SK-N-SH treated with all-trans-retinoic acid at 6 μM for 48 hours (cell line): ENCODE measurements around the gene ACLY.
"Not testable (repeated sequence)": the region's sequence is repeated elsewhere in the genome, so short reads cannot be mapped to it uniquely, and the experiment has no call there.

Source experiments
- ATAC-seq: fragments of 200-7000 bp; cut with Tn5 transposase; 3 replicates; pipeline ENCODE4 v1.9.1; 2020; ENCODE audit warnings: mild to moderate bottlenecking, moderate library complexity
- BACH2 ChIP-seq: fragments of 250-450 bp; sonication (Bioruptor Pico); IDR thresholded peaks from 2 replicates; pipeline ENCODE4 v1.9.0; 2021; ENCODE audit warnings: mild to moderate bottlenecking, borderline replicate concordance
- CREB5 ChIP-seq: fragments of 250-450 bp; sonication (Bioruptor Pico); IDR thresholded peaks from 2 replicates; pipeline ENCODE4 v1.5.1; 2020; ENCODE audit warnings: low read depth, mild to moderate bottlenecking, moderate library complexity
- CSDC2 ChIP-seq: fragments of 250-450 bp; sonication (Bioruptor Pico); IDR thresholded peaks from 2 replicates; pipeline ENCODE4 v1.5.0; 2020; ENCODE audit warnings: mild to moderate bottlenecking, moderate library complexity
- ISL1 ChIP-seq: fragments of 250-450 bp; sonication (Bioruptor Pico); IDR thresholded peaks from 2 replicates; pipeline ENCODE4 v2.1.2; 2022; ENCODE audit warnings: mild to moderate bottlenecking, moderate library complexity
- OSR1 ChIP-seq: fragments of 250-450 bp; sonication (Bioruptor Pico); IDR thresholded peaks from 2 replicates; pipeline ENCODE4 v1.8.0; 2022; ENCODE audit warnings: moderate library complexity, mild to moderate bottlenecking, inconsistent platforms
- PPARA ChIP-seq: fragments of 250-450 bp; sonication (Bioruptor Pico); IDR thresholded peaks from 2 replicates; pipeline ENCODE4 v1.5.0; 2020; ENCODE audit warnings: mild to moderate bottlenecking, borderline replicate concordance
- RARB ChIP-seq: fragments of 250-450 bp; sonication (Bioruptor Pico); IDR thresholded peaks from 2 replicates; pipeline ENCODE4 v1.8.0; 2021; ENCODE audit warnings: mild to moderate bottlenecking, moderate library complexity
- SNAI2 ChIP-seq: fragments of 250-450 bp; sonication (Bioruptor Pico); IDR thresholded peaks from 2 replicates; pipeline ENCODE4 v1.5.0; 2020; ENCODE audit warnings: mild to moderate bottlenecking, moderate library complexity
- TCF4 ChIP-seq: fragments of 250-450 bp; sonication (Bioruptor Pico); IDR thresholded peaks from 2 replicates; pipeline ENCODE4 v1.8.0; 2021; ENCODE audit warnings: mild to moderate bottlenecking, moderate library complexity, borderline replicate concordance
- TOX ChIP-seq: fragments of 250-450 bp; sonication (Bioruptor Pico); IDR thresholded peaks from 2 replicates; pipeline ENCODE4 v1.8.0; 2021; ENCODE audit warnings: mild to moderate bottlenecking, moderate library complexity, borderline replicate concordance
- ZC3H10 ChIP-seq: fragments of 250-450 bp; sonication (Bioruptor Pico); IDR thresholded peaks from 2 replicates; pipeline ENCODE4 v1.5.1; 2021; ENCODE audit warnings: mild to moderate bottlenecking, moderate library complexity
- ZFP3 ChIP-seq: fragments of 250-450 bp; sonication (Bioruptor Pico); IDR thresholded peaks from 2 replicates; pipeline ENCODE4 v1.5.0; 2020; ENCODE audit warnings: mild to moderate bottlenecking, moderate library complexity
- ZFP30 ChIP-seq: fragments of 450-650 bp; formaldehyde crosslinking; IDR thresholded peaks from 2 replicates; pipeline ENCODE4 v1.5.0; 2022; ENCODE audit warnings: mild to moderate bottlenecking, moderate library complexity
- ZNF565 ChIP-seq: fragments of 450-650 bp; formaldehyde crosslinking; conservative IDR thresholded peaks from 2 replicates; pipeline ENCODE4 v1.5.0; 2020; ENCODE audit warnings: low read depth, mild to moderate bottlenecking, moderate library complexity
- ZNF70 ChIP-seq: fragments of 450-650 bp; formaldehyde crosslinking; IDR thresholded peaks from 2 replicates; pipeline ENCODE4 v1.5.0; 2020; ENCODE audit warnings: mild to moderate bottlenecking, moderate library complexity
- ZNF8 ChIP-seq: fragments of 450-650 bp; formaldehyde crosslinking; IDR thresholded peaks from 2 replicates; pipeline ENCODE4 v1.5.0; 2020; ENCODE audit warnings: mild to moderate bottlenecking, moderate library complexity
- TF ChIP-seq, protein P1 (sequence below): fragments of 250-450 bp; sonication (Bioruptor Pico); IDR thresholded peaks from 2 replicates; pipeline ENCODE4 v1.5.0; 2020; ENCODE audit warnings: mild to moderate bottlenecking, moderate library complexity
- TF ChIP-seq, protein P2 (sequence below): fragments of 250-450 bp; sonication (Bioruptor Pico); IDR thresholded peaks from 2 replicates; pipeline ENCODE4 v1.5.1; 2021; ENCODE audit warnings: mild to moderate bottlenecking, moderate library complexity
- TF ChIP-seq, protein P3 (sequence below): fragments of 250-450 bp; sonication (Bioruptor Pico); IDR thresholded peaks from 2 replicates; pipeline ENCODE4 v1.8.0; 2021; ENCODE audit warnings: low read depth, mild to moderate bottlenecking, moderate library complexity, borderline replicate concordance
- TF ChIP-seq, protein P4 (sequence below): fragments of 250-450 bp; sonication (Bioruptor Pico); IDR thresholded peaks from 2 replicates; pipeline ENCODE4 v1.8.0; 2020; ENCODE audit warnings: mild to moderate bottlenecking, moderate library complexity, borderline replicate concordance

The ACLY gene

DNA sequence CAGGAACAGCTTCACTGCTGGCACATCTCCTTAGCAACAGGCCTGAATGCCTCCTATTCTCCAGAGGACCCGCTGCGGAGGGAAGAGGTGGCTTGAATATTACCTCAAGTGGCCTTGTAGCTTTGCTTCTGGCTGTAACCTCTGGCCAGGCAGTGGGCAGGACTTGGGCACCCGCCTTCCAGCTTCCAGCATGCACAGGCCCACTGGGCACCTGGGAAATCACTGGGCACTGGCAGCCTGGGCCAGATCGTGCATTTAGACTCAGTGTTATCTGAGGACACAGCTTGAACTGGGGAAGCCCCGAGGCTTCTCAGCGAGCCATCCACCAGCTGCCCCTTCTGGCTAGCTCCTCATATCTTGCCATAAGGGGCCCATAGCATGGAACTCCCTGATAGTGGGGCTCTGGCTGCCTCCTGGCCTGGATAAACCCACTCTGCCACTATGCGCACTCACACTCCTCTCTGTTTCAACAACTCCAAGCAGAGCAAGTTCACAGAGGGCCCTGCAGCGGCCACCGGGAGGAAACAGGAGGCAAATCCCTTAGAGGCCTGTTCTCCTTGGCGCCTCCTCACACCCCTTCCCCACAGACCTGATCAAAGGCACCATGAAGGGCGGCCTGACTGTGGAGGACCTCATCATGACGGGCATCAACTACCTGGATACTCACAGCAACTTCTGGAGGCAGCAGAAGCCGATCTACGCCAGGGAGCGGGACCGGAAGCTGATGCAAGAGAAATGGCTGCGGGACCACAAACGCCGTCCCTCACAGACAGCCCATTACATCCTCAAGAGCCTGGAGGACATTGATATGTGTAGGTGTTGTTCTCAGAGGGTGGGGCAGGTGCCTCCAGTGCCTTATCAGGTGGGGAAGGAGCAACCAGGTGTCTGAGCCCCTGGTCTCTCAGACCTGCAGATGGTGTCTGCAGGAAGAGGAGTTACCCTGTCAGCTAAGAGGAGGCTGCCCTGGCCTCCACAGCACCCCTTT lies 19.5 kb upstream of the ACLY start:
- TF ChIP-seq ZC3H10 (CRISPR knock-in tag) (no peak), ZFP30 (CRISPR knock-in tag) (no peak), PPARA (CRISPR knock-in tag) (no peak), TOX (CRISPR knock-in tag) (no peak), ZNF70 (CRISPR knock-in tag) (no peak), RARB (no peak)
- ATAC-seq: no peak; the same call in 2 of the 3 replicates

GRCh38 chr17:41935641-41936040 lies 16.9 kb upstream of the ACLY start:
- ATAC-seq: no peak
- TF ChIP-seq BACH2 (CRISPR knock-in tag): no peak
- TF ChIP-seq, protein P1, sequence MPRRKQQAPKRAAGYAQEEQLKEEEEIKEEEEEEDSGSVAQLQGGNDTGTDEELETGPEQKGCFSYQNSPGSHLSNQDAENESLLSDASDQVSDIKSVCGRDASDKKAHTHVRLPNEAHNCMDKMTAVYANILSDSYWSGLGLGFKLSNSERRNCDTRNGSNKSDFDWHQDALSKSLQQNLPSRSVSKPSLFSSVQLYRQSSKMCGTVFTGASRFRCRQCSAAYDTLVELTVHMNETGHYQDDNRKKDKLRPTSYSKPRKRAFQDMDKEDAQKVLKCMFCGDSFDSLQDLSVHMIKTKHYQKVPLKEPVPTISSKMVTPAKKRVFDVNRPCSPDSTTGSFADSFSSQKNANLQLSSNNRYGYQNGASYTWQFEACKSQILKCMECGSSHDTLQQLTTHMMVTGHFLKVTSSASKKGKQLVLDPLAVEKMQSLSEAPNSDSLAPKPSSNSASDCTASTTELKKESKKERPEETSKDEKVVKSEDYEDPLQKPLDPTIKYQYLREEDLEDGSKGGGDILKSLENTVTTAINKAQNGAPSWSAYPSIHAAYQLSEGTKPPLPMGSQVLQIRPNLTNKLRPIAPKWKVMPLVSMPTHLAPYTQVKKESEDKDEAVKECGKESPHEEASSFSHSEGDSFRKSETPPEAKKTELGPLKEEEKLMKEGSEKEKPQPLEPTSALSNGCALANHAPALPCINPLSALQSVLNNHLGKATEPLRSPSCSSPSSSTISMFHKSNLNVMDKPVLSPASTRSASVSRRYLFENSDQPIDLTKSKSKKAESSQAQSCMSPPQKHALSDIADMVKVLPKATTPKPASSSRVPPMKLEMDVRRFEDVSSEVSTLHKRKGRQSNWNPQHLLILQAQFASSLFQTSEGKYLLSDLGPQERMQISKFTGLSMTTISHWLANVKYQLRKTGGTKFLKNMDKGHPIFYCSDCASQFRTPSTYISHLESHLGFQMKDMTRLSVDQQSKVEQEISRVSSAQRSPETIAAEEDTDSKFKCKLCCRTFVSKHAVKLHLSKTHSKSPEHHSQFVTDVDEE (CRISPR knock-in tag): no peak

GRCh38 chr17:41932816-41933389 lies 14.2 kb upstream of the ACLY start:
- ATAC-seq: no peak
- TF ChIP-seq TCF4 (CRISPR knock-in tag): no peak
- no peak for TF ChIP-seq OSR1 (CRISPR knock-in tag)
- TF ChIP-seq, protein P2, sequence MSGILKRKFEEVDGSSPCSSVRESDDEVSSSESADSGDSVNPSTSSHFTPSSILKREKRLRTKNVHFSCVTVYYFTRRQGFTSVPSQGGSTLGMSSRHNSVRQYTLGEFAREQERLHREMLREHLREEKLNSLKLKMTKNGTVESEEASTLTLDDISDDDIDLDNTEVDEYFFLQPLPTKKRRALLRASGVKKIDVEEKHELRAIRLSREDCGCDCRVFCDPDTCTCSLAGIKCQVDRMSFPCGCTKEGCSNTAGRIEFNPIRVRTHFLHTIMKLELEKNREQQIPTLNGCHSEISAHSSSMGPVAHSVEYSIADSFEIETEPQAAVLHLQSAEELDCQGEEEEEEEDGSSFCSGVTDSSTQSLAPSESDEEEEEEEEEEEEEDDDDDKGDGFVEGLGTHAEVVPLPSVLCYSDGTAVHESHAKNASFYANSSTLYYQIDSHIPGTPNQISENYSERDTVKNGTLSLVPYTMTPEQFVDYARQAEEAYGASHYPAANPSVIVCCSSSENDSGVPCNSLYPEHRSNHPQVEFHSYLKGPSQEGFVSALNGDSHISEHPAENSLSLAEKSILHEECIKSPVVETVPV: no peak
- TF ChIP-seq CREB5: no peak
- no peak for TF ChIP-seq PPARA (CRISPR knock-in tag)
- no peak for TF ChIP-seq CSDC2 (CRISPR knock-in tag)
- no peak for TF ChIP-seq ZNF565
- no peak for TF ChIP-seq ZNF70 (CRISPR knock-in tag)
- TF ChIP-seq ZFP3 (CRISPR knock-in tag): no peak
- TF ChIP-seq, protein P3, sequence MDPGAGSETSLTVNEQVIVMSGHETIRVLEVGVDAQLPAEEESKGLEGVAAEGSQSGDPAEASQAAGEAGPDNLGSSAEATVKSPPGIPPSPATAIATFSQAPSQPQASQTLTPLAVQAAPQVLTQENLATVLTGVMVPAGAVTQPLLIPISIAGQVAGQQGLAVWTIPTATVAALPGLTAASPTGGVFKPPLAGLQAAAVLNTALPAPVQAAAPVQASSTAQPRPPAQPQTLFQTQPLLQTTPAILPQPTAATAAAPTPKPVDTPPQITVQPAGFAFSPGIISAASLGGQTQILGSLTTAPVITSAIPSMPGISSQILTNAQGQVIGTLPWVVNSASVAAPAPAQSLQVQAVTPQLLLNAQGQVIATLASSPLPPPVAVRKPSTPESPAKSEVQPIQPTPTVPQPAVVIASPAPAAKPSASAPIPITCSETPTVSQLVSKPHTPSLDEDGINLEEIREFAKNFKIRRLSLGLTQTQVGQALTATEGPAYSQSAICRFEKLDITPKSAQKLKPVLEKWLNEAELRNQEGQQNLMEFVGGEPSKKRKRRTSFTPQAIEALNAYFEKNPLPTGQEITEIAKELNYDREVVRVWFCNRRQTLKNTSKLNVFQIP (CRISPR knock-in tag): no peak
- TF ChIP-seq ZC3H10 (CRISPR knock-in tag): no peak
- no peak for TF ChIP-seq BACH2 (CRISPR knock-in tag)
- TF ChIP-seq, protein P4, sequence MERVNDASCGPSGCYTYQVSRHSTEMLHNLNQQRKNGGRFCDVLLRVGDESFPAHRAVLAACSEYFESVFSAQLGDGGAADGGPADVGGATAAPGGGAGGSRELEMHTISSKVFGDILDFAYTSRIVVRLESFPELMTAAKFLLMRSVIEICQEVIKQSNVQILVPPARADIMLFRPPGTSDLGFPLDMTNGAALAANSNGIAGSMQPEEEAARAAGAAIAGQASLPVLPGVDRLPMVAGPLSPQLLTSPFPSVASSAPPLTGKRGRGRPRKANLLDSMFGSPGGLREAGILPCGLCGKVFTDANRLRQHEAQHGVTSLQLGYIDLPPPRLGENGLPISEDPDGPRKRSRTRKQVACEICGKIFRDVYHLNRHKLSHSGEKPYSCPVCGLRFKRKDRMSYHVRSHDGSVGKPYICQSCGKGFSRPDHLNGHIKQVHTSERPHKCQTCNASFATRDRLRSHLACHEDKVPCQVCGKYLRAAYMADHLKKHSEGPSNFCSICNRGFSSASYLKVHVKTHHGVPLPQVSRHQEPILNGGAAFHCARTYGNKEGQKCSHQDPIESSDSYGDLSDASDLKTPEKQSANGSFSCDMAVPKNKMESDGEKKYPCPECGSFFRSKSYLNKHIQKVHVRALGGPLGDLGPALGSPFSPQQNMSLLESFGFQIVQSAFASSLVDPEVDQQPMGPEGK (CRISPR knock-in tag): no peak
- no peak for TF ChIP-seq TOX (CRISPR knock-in tag)
- no peak for TF ChIP-seq SNAI2 (CRISPR knock-in tag)
- no peak for TF ChIP-seq ISL1 (CRISPR knock-in tag)
- TF ChIP-seq ZNF8: no peak

- not testable (repeated sequence) for ATAC-seq
Measured at GRCh38 chr17:41931715-41932114, 13.0 kb upstream of the ACLY start.

- not testable (repeated sequence) for ATAC-seq
Measured at GRCh38 chr17:41930833-41931156, 12.0 kb upstream of the ACLY start.
